ENCODE measurements around the gene OR10J5.
"Not testable (repeated sequence)": the region's sequence is repeated elsewhere in the genome, so short reads cannot be mapped to it uniquely, and the experiment has no call there.

OR10J5 gene

GRCh38 chr1:159532922-159533321 is 2.9 kb downstream of the OR10J5 start:
- Histone ChIP-seq H3K27ac (ENCODE audit: low read depth, low read length) (no peak overlapping the region), H3K27me3 (ENCODE audit: control insufficient read depth in 1 of 2, insufficient read depth in 2 of 2, low read length in 2 of 2) (no peaks in the 10 kb centered on the region), H3K36me3 (ENCODE audit: insufficient read depth, low read length) (no peaks in the 10 kb centered on the region), H3K9ac (ENCODE audit: low read length) (no peak overlapping the region), H3K4me1 (ENCODE audit: insufficient read depth, low read length) (no peaks in the 10 kb centered on the region), H3K9me3 (ENCODE audit: low read length) (no peaks in the 10 kb centered on the region), H3K4me3 (ENCODE audit: low read depth in 1 of 2, low read length in 2 of 2) (no peak overlapping the region)

GRCh38 chr1:159524792-159525191 is 11.0 kb downstream of the OR10J5 start:
- not testable (repeated sequence) for H3K9me3 ChIP-seq (ENCODE audit: low read length); H3K27me3 ChIP-seq (ENCODE audit: control insufficient read depth in 1 of 2, insufficient read depth in 2 of 2, low read length in 2 of 2); H3K27ac ChIP-seq (ENCODE audit: low read depth, low read length); H3K36me3 ChIP-seq (ENCODE audit: insufficient read depth, low read length); H3K9ac ChIP-seq (ENCODE audit: low read length); H3K4me1 ChIP-seq (ENCODE audit: insufficient read depth, low read length); H3K4me3 ChIP-seq (ENCODE audit: low read depth in 1 of 2, low read length in 2 of 2)

- Histone ChIP-seq H3K36me3 (ENCODE audit: insufficient read depth, low read length) (no peaks in the 10 kb centered on the region), H3K4me3 (ENCODE audit: low read depth in 1 of 2, low read length in 2 of 2) (no peak overlapping the region), H3K27me3 (ENCODE audit: control insufficient read depth in 1 of 2, insufficient read depth in 2 of 2, low read length in 2 of 2) (no peaks in the 10 kb centered on the region), H3K4me1 (ENCODE audit: insufficient read depth, low read length) (no peaks in the 10 kb centered on the region), H3K9me3 (ENCODE audit: low read length) (no peaks in the 10 kb centered on the region), H3K27ac (ENCODE audit: low read depth, low read length) (no peak overlapping the region), H3K9ac (ENCODE audit: low read length) (no peak overlapping the region)
These were observed 25.6 kb downstream of the OR10J5 start for GRCh38 chr1:159510229-159510541.

GRCh38 chr1:159509440-159510228 is 26.2 kb downstream of the OR10J5 start:
- Histone ChIP-seq H3K4me1 (ENCODE audit: insufficient read depth, low read length) (no peaks in the 10 kb centered on the region), H3K9me3 (ENCODE audit: low read length) (no peaks in the 10 kb centered on the region), H3K9ac (ENCODE audit: low read length) (no peak overlapping the region), H3K4me3 (ENCODE audit: low read depth in 1 of 2, low read length in 2 of 2) (no peak overlapping the region), H3K36me3 (ENCODE audit: insufficient read depth, low read length) (no peaks in the 10 kb centered on the region), H3K27me3 (ENCODE audit: control insufficient read depth in 1 of 2, insufficient read depth in 2 of 2, low read length in 2 of 2) (no peaks in the 10 kb centered on the region), H3K27ac (ENCODE audit: low read depth, low read length) (no peak overlapping the region)

GRCh38 chr1:159508951-159509350 is 26.9 kb downstream of the OR10J5 start:
- H3K4me3 ChIP-seq (ENCODE audit: low read depth in 1 of 2, low read length in 2 of 2) = no peak overlapping the region
- H3K9ac ChIP-seq (ENCODE audit: low read length) = no peak overlapping the region
- H3K9me3 ChIP-seq (ENCODE audit: low read length) = no peaks in the 10 kb centered on the region
- H3K36me3 ChIP-seq (ENCODE audit: insufficient read depth, low read length) = no peaks in the 10 kb centered on the region
- no peak overlapping the region for H3K27ac ChIP-seq (ENCODE audit: low read depth, low read length)
- H3K4me1 ChIP-seq (ENCODE audit: insufficient read depth, low read length) = no peaks in the 10 kb centered on the region
- H3K27me3 ChIP-seq (ENCODE audit: control insufficient read depth in 1 of 2, insufficient read depth in 2 of 2, low read length in 2 of 2) = no peaks in the 10 kb centered on the region

GRCh38 chr1:159505676-159506075 is 30.1 kb downstream of the OR10J5 start:
- H3K4me3 ChIP-seq (ENCODE audit: low read depth in 1 of 2, low read length in 2 of 2) = no peak overlapping the region
- H3K27ac ChIP-seq (ENCODE audit: low read depth, low read length) = no peak overlapping the region
- H3K36me3 ChIP-seq (ENCODE audit: insufficient read depth, low read length) = no peaks in the 10 kb centered on the region
- no peak overlapping the region for H3K9ac ChIP-seq (ENCODE audit: low read length)
- no peaks in the 10 kb centered on the region for H3K4me1 ChIP-seq (ENCODE audit: insufficient read depth, low read length)
- H3K27me3 ChIP-seq (ENCODE audit: control insufficient read depth in 1 of 2, insufficient read depth in 2 of 2, low read length in 2 of 2) = no peaks in the 10 kb centered on the region
- no peaks in the 10 kb centered on the region for H3K9me3 ChIP-seq (ENCODE audit: low read length)

GRCh38 chr1:159501082-159501481 is 34.7 kb downstream of the OR10J5 start:
- Histone ChIP-seq H3K4me3 (ENCODE audit: low read depth in 1 of 2, low read length in 2 of 2) (no peak overlapping the region), H3K27me3 (ENCODE audit: control insufficient read depth in 1 of 2, insufficient read depth in 2 of 2, low read length in 2 of 2) (no peaks in the 10 kb centered on the region), H3K9ac (ENCODE audit: low read length) (no peak overlapping the region), H3K36me3 (ENCODE audit: insufficient read depth, low read length) (no peaks in the 10 kb centered on the region), H3K9me3 (ENCODE audit: low read length) (no peaks in the 10 kb centered on the region), H3K4me1 (ENCODE audit: insufficient read depth, low read length) (no peaks in the 10 kb centered on the region), H3K27ac (ENCODE audit: low read depth, low read length) (no peak overlapping the region)

- not testable (repeated sequence) for H3K27ac ChIP-seq (ENCODE audit: low read depth, low read length); H3K9me3 ChIP-seq (ENCODE audit: low read length); H3K4me3 ChIP-seq (ENCODE audit: low read depth in 1 of 2, low read length in 2 of 2); H3K4me1 ChIP-seq (ENCODE audit: insufficient read depth, low read length); H3K9ac ChIP-seq (ENCODE audit: low read length); H3K36me3 ChIP-seq (ENCODE audit: insufficient read depth, low read length); H3K27me3 ChIP-seq (ENCODE audit: control insufficient read depth in 1 of 2, insufficient read depth in 2 of 2, low read length in 2 of 2)
These were observed 41.1 kb downstream of the OR10J5 start for GRCh38 chr1:159494513-159495210.

- H3K9me3 ChIP-seq (ENCODE audit: low read length) = no peaks in the 10 kb centered on the region
- H3K4me3 ChIP-seq (ENCODE audit: low read depth in 1 of 2, low read length in 2 of 2) = no peak overlapping the region
- H3K36me3 ChIP-seq (ENCODE audit: insufficient read depth, low read length) = no peaks in the 10 kb centered on the region
These were observed 42.5 kb downstream of the OR10J5 start for GRCh38 chr1:159493354-159493753.

GRCh38 chr1:159492575-159493323 is 43.1 kb downstream of the OR10J5 start:
- Histone ChIP-seq H3K27ac (ENCODE audit: low read depth, low read length) (no peak overlapping the region), H3K27me3 (ENCODE audit: control insufficient read depth in 1 of 2, insufficient read depth in 2 of 2, low read length in 2 of 2) (no peaks in the 10 kb centered on the region), H3K4me3 (ENCODE audit: low read depth in 1 of 2, low read length in 2 of 2) (no peak overlapping the region), H3K36me3 (ENCODE audit: insufficient read depth, low read length) (no peaks in the 10 kb centered on the region), H3K9me3 (ENCODE audit: low read length) (no peaks in the 10 kb centered on the region), H3K4me1 (ENCODE audit: insufficient read depth, low read length) (no peaks in the 10 kb centered on the region), H3K9ac (ENCODE audit: low read length) (no peak overlapping the region)

More at GRCh38 chr1:159493354-159493753, 42.5 kb downstream of the OR10J5 start:
- Histone ChIP-seq H3K4me1 (ENCODE audit: insufficient read depth, low read length) (no peaks in the 10 kb centered on the region), H3K27me3 (ENCODE audit: control insufficient read depth in 1 of 2, insufficient read depth in 2 of 2, low read length in 2 of 2) (no peaks in the 10 kb centered on the region), H3K9ac (ENCODE audit: low read length) (no peak overlapping the region), H3K27ac (ENCODE audit: low read depth, low read length) (no peak overlapping the region)
